ENCODE results near the gene LRRC8E.

The LRRC8E gene

GRCh38 chr19:7947939-7948338 is 59.6 kb downstream of the LRRC8E start:
- no peak for DNase-seq (ENCODE audit: insufficient read length, low spot score)
- no peak for FAIRE-seq
- TF ChIP-seq TAF1 (IDR thresholded peaks at IDR 0.05; ENCODE audit: low read depth, low read length): no peak
- no peak for TF ChIP-seq PAX5 (IDR thresholded peaks at IDR 0.05; ENCODE audit: insufficient read depth, low read length, severe bottlenecking)
- TF ChIP-seq SPI1 (IDR thresholded peaks at IDR 0.05; ENCODE audit: low read depth, low read length): no peak
- TF ChIP-seq POLR2AphosphoS5 (IDR thresholded peaks at IDR 0.05; ENCODE audit: low read depth, low read length): no peak
- TF ChIP-seq POLR2A (IDR thresholded peaks at IDR 0.05; ENCODE audit: low read depth, low read length): no peak
- no peak for TF ChIP-seq POU2F2 (IDR thresholded peaks at IDR 0.05; ENCODE audit: low read depth, low read length)
